ENCODE results near the gene TMEM232.

DNA sequence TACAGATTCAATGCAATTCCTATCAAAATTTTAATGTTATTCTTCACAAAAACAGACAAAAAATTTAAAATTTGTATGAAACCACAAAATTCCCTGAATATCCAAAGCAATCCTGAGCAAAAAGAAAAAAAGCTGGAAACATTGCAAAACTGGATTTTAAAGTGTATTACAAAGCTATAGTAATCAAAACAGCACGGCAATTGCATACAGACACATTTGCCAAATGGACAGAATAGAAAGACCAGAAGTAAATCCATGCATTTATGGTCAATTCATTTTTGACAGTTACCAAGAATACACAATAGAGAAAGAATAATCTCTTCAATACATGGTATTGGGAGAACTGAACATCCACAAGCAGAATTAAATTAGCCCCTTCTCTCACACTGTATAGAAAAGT, 110.5 kb downstream of the TMEM232 start:
- TF ChIP-seq, protein P1, sequence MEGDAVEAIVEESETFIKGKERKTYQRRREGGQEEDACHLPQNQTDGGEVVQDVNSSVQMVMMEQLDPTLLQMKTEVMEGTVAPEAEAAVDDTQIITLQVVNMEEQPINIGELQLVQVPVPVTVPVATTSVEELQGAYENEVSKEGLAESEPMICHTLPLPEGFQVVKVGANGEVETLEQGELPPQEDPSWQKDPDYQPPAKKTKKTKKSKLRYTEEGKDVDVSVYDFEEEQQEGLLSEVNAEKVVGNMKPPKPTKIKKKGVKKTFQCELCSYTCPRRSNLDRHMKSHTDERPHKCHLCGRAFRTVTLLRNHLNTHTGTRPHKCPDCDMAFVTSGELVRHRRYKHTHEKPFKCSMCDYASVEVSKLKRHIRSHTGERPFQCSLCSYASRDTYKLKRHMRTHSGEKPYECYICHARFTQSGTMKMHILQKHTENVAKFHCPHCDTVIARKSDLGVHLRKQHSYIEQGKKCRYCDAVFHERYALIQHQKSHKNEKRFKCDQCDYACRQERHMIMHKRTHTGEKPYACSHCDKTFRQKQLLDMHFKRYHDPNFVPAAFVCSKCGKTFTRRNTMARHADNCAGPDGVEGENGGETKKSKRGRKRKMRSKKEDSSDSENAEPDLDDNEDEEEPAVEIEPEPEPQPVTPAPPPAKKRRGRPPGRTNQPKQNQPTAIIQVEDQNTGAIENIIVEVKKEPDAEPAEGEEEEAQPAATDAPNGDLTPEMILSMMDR (IDR thresholded peaks at IDR 0.05), result no peak
- TF ChIP-seq POLR2A (IDR thresholded peaks at IDR 0.05), result no peak

All from esophagus squamous epithelium (tissue), 4 donors.